Hematopoietic multipotent progenitor cell treated with erythropoietin and hydrocortisone succinate and interleukin-3 and kit ligand, for 4 days (in vitro differentiated cells): ENCODE results near the gene FAM32A.

Experiments
- DNase-seq: peaks from one replicate; pipeline ENCODE4 v3.0.0-alpha.2; 2015

Gene FAM32A

DNA sequence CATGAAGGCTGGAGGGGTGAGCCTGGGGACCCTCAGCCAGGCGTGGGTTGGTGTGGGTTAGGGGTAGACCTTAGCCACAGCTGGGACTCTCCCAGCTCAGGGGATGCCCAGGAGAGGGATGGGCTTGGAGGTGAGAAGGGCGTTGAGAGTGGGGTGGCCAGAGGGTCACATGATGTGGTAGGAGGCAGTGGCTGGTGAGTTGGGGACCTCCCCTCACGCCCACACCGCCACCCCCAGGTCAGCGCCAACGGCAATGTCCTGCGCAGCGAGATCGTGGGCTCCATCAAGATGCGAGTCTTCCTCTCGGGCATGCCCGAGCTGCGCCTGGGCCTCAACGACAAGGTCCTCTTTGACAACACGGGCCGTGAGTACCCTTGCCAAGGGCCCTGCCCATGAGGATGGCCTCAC, 41.0 kb downstream of the FAM32A start:
- no peak for DNase-seq

DNA sequence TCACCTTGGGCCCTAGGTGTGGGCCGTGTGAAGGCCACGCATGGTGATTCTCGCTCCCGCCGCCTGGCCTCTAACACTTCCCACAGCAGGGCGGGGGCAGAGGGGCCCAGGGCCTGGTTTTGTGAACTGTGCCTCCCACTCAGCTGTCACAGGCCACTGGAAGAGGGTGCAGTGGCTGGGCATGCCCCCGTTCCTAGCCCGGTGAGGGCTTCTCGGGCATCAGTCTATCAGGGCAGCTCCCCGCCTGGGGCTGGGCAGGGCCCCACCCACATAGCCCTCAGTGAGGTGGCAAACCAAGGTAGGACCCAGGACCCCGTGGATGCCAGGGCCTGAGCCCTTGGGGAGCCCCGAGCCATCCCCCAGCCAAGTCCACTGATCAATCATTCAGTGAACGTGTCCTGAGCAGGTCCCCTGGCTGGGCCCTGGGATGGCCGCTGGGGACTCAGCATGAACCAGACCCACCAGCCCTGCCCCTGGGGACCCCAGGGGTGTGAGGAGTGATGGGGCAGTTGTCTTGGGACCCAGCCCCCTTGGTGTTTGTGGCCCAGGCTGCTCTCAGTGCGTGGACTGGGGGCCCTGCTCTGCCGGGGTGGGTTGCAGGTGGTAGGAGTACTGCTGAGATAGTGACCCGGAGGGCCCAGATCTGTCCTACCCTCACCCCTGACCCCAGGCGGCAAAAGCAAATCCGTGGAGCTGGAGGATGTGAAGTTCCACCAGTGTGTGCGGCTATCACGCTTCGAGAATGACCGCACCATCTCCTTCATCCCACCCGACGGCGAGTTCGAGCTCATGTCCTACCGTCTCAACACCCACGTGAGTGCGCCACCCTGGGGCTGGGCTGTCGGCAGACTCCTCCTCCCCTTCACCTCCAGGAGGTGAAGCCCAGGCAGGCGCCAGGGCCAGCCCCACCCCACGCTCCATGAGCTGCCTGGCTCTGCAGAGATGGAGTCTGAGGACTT, 41.9 kb downstream of the FAM32A start:
- DNase-seq = no peak

DNA sequence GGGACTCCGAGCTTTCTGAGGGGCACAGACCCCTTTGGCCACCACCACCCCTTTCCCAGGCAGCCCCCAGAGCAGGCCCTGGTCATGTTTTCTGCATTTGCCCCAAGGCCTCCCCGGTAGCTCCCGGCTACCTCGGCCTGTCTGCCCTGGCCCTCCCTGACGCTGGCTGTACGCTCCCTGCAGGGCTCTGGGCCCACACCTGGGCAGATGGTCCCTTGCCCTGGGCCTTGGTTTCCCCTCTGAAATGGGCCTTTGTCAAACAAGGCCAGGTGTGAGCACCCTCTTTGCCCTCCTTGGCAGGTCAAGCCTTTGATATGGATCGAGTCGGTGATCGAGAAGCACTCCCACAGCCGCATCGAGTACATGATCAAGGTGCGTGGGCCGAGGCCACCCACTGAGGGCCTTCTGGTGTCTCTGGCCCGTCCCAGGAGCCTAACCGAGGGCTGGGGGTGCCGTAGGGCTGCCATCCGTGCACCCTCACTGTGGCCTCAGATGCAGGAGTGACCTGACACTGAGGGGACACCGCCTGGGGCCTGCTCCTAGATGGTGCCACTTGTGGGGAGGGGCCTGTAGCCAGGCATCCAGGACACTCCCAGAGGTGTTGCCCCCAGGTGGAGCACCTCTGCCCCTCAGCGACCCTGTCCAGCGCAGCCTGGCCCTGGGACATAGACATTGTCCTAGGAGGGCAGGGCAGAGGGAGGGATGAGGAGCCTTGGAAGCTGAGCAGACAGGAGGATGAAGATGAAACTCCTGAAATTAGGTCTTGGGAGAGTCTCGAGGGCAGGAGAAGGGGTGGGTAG, 42.8 kb downstream of the FAM32A start:
- no peak for DNase-seq

DNA sequence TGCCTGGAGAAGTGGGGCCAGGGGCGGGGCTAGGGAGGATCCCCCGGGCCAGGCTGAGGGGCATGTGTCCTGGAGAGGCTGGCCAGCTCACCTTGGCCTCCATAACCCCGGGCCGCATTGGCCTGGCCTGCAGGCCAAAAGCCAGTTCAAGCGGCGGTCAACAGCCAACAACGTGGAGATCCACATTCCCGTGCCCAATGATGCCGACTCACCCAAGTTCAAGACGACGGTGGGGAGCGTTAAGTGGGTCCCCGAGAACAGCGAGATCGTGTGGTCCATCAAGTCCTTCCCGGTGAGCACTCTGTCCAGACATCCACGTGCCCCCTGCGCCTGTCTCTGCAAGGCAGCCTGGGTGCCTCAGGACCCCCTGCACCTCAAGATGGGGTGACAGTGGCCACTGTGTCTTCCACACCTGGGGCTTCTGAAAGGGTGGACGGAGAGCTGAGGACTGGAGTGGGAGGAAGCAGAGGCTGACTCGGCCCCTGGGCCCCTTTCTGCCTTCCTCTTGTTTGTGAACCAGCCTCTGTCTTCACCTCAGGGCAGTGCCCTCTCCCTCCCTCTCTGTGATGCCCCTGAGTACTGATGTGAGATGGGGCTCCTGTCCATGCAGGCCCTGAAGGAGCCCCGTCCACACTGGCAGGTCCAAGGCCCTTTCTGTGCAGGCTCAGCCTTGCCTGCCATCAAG, 43.6 kb downstream of the FAM32A start:
- DNase-seq = no peak

DNA sequence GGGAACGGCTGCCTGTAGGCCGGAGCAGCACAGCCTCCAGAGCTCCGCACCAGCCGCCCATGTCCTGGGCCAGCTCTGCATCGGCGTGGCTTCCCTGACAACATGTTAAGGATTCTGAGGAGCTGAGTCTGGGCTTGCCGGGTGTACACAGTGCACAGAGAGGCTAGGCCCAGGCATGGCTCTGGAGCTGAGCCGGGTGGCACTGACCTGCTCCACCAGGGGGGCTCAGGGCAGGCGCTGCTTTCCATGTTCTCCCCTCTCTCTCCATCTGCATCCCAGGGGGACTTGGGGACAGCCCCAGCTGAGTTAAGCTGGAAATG, 44.1 kb downstream of the FAM32A start:
- DNase-seq = no peak

DNA sequence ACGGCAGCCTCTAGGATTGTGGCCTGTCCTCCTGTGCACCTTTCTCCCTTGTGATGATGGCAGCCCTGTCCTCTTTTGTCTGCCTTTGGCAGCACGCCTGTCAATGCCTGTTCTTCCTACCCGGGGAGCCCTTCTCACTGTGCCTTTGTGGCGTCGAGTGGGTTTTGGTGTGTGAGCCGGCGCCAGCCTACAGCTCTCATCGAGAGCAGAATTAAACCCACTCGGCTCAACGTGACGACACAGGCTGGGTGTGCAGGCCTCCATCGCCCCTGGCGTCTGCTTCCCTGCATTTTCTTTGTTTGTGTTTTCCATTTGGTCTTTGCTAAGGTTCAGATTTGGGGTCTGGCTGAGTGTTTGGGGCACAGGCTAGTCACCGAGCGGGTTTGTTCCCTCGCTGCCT, 46.9 kb downstream of the FAM32A start:
- no peak for DNase-seq

DNA sequence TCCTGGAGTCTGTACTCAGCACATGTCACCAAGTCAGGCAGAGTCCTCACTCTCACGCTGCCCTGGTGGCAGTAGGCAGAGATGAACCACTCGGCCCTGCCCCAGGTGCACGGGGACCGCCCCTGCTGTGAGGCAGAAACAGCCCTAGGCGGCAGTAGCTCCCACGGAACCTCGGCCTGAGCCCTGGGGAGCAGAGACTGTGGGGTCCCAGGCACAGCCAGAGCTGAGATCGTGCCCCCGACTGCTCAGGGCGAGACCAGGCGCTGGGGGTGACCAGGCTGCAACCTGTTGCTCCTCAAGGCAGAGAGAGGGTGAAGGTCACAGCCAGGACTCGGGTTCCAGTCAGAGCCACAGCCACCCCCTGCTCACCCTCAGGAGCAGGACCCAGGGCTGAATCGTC, 47.4 kb downstream of the FAM32A start:
- no peak for DNase-seq

DNA sequence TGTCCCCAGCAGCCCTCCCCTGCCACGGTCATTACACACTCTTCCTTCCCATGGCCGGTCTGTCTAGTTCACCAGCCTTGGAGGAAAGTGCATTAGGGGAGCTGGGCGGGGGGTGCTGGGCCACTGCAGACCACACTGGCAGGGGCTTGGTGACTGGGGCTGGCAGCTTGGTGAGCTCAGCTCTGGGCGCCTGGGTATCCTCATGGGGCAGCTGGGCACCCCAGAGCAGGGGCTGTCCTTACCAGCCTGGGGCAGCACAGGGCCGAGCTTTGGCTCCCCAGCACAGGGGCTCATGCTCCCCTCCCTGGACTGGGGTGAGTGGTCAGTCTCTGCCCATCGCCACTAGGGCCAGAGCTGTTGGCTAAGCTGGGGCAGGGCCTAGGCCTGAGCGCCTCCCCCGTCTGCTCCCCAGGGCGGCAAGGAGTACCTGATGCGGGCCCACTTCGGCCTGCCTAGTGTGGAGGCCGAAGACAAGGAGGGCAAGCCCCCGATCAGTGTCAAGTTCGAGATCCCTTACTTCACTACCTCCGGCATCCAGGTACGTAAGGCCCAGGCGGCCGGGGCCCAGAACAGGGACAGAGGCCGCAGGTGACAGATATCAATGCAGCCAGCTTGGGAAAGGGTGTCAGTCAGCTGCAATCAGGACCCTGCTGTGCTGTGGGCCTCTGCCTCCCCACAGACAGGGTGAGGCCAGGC, 48.0 kb downstream of the FAM32A start:
- DNase-seq = no peak

DNA sequence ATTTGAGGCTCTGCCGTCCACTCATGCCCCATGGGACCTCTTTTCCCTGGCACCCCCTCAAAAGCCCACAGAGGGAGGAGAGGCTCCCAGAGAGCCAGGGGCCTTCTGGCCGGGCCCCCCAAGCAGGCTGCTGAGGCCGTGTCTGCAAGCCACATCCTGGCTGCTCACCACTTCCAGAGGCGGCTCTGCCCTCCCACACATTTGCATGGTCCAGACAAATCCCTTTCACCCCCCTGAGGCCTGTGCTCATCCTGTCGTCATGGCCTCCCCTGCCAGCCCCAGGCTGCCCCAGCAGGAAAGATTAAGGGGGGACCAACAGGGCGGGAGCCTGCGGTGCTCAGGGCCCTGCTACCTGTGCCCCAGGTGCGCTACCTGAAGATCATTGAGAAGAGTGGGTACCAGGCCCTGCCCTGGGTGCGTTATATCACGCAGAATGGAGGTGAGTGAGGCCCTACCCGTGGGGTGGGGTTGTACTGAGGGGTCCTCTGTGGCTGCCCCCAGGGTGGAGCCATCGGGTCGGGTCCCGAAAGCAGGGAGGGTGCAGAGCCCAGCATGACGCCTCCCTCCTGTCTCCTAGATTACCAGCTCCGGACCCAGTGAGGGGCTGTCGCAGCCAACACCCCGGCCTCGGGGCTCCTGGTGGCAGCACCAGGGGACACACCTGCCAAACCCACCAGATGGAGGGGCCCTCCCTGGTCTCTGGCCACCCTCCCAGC, 48.8 kb downstream of the FAM32A start:
- no peak for DNase-seq

DNA sequence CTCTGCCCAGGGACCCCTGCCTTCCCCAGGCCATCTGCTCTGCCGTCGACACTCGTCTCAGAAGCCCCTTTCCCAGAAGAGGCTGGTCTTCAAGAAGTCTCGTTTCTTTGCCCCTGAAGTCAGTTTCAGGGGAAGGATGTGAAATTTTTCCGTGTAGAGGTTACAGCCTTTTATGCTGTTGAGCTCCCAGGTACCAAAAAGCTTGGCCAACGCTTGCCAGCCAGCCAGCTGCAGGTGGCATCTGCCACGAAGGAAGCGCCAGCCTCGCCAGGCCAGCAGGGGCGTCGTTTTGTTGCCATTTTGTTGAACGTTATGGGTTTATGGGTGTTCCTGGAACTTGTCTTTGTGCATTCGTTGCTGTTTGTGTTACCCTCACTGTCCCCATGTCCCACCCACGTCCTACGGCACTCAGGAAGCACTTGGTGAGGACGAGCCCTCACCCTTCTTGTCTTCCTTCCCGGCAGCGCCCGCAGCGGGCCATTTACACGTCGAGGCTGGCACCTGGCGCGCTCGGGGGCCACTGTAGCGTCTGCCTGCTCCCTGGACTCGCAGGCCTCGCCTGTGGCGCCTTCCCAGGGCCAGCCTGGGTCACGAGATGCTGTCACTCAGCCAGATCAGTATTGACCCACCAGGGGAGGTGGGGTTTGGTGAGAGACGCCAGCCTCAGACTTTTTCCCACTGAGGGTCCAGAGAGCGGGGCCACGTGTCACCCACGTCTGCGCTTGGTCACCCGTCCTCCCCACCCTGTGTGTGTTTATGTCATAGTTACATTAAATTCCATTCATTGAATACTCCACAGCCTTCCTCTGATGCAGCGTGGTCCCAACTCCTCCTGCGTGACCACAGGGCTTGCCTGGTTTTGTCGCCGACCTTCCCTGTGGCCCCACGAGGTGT, 49.6 kb downstream of the FAM32A start:
- no peak for DNase-seq

DNA sequence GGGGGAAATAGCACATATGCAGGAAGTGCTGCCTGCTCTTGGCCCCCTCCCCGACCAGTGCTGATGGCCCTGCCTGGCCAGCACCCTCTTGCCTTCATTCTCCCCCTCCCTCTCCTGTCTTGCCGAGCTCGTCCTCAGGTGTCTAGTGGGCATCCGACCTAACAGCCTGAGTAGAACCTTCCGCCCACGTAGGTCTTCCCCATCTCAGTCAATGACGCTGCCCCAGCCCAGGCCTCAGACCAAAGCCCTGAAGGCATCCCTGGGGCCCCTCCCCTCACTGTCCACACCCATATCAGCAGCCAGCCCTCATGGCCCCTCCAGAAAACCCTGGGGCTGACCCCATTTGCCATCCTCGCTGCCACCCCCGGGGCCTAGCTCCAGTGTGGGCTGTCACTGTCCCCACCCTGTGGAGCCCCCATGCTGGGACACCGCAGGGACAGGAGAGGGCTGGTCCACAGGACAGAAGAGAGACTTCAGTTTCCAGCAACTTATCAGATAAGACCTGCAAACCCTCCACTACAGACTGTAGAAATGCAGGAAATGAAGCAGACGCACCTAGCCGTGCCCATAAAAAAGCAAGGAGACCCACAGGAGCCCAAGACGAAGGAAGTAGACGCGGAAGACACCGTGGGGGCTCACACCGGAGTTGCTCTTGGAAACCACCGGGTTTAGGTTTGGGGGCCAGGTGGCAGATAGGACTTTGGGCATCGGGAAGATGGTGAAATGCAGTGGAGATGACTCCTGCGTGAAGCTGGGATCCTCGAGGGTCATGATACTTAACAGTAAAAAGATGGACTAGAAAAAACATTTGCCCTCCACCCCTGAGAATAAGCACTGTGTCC, 50.8 kb downstream of the FAM32A start:
- no peak for DNase-seq
